Vagina (tissue), 2 donors: ENCODE data around the gene RBBP8NL. TPM values are rescaled to one million over a fixed set of nuclear protein-coding genes. Genes with fewer than 3 reads are reported as not detected.

Source experiments
- DNase-seq, 2 donors: peaks; one replicate each; pipeline ENCODE4 v3.0.0-alpha.2; 2017; ENCODE audit errors: extremely low spot score in 2 of 2
- H3K27ac ChIP-seq: fragments of 200-600 bp; sonication (generic); one replicate; pipeline ENCODE4 v1.5.1; 2019
- H3K27me3 ChIP-seq: fragments of 200-600 bp; sonication (generic); one replicate; pipeline ENCODE4 v1.5.1; 2019
- H3K36me3 ChIP-seq, 2 donors: fragments of 200-600 bp; sonication (generic); one replicate each; pipeline ENCODE4 v1.5.1; 2017 to 2019
- H3K4me1 ChIP-seq: fragments of 200-600 bp; sonication (generic); one replicate; pipeline ENCODE4 v1.5.1; 2019
- H3K4me3 ChIP-seq, 2 donors: fragments of 200-600 bp; sonication (generic); 1 replicate in 1 of 2; 2 replicates in 1 of 2; pipeline ENCODE4 v1.5.1; 2016 to 2019
- H3K9me3 ChIP-seq: fragments of 200-600 bp; sonication (generic); one replicate; pipeline ENCODE4 v1.5.1; 2019
- POLR2A ChIP-seq, 2 donors: fragments of 450-650 bp; IDR thresholded peaks; one replicate each; pipeline ENCODE4 v1.6.1; 2017; ENCODE audit warnings: antibody characterized with exemption in 2 of 2, mild to moderate bottlenecking in 2 of 2, moderate library complexity in 2 of 2
- POLR2AphosphoS5 ChIP-seq, 2 donors: sonication (generic); formaldehyde crosslinking; IDR thresholded peaks; one replicate each; pipeline ENCODE4 v1.9.0; 2017; ENCODE audit warnings: antibody characterized with exemption in 2 of 2, mild to moderate bottlenecking in 2 of 2, low read depth in 1 of 2; ENCODE audit not compliant: insufficient read depth in 1 of 2
- intact Hi-C: fragments of 100-400 bp; cut with DNase I; formaldehyde crosslinking; loops from one replicate; pipeline ENCODE4 v1.15.1; 2023
- total RNA-seq: library from RNA; depleted of rRNA; stranded (reverse); fragments of >200 nt; gene quantifications from one replicate; pipeline ENCODE4 v1.2.3, GENCODE V29; 2016
- TF ChIP-seq, protein P1 (sequence below), 3 experiments: fragments of 450-650 bp in 2 of 3; fragments of 200-600 bp in 1 of 3; sonication (generic) in 1 of 3; IDR thresholded peaks; one replicate each; pipeline ENCODE4 v1.5.1; 2017 to 2019; ENCODE audit warnings: antibody characterized with exemption in 3 of 3, mild to moderate bottlenecking in 2 of 3, moderate library complexity in 2 of 3

Gene RBBP8NL
- total RNA-seq, 1 donor from 2014 or later: 1.7 TPM

DNA sequence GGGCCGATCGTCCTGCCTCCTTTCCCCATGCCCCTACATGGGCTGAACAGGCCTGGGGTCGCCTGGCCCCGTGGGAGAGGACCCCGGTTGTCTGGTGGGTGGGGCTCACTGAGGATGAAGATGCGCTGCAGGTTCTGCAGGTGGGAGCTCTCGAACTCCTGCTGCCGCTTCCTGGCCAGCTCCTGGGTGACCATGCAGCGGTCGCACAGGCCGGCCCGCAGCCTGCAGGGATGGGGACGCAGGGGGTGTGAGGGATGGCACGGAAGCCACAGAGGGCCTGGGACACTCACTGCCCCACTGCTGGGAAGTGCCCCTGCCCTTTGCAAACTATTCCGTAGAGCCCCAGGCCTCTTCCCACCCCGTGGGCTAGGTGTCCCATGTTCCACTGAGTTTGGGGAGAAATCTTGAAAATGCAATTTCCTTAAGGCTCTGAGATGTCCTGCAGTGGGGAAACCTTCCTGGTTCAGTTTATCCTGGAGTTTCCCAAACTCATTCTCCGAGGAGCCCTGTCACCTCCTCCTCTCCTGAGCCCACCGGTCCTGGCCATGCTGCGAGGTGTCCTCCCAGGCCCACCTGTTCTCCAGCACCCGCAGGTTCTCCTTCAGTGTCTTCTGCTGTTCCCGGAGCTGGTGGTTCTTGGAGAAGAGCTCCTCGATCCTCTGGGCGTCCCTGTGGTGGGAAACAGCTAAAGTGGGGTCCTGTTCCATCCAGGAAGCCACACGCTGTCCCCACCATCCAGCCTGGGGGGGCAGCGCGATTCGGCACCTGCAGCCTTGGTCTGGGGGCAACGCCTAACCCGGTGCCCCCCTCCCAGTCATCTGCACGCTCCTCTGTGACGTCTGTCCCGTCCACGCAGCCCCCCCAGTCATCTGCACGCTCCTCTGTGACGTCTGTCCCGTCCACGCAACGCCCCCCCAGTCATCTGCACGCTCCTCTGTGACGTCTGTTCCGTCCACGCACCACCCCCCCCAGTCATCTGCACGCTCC, 10.4 kb downstream of the RBBP8NL start:
- intact Hi-C loops: loop anchor here (10.0 kb wide), 1 partner anchor 398 kb away; the partner anchor contains the start of gene COL9A3
- Histone ChIP-seq H3K27me3 (no peaks in the 10 kb centered on the region), H3K4me3 (no peak overlapping the region), H3K9me3 (no peaks in the 10 kb centered on the region), H3K27ac (no peak overlapping the region), H3K36me3 (no peaks in the 10 kb centered on the region), H3K4me1 (no peaks in the 10 kb centered on the region)
- no peak for DNase-seq
- TF ChIP-seq POLR2A (IDR thresholded peaks at IDR 0.05) (no peak), POLR2AphosphoS5 (IDR thresholded peaks at IDR 0.05; ENCODE audit: insufficient read depth in 1 of 2, low read depth in 1 of 2) (no peak)
- TF ChIP-seq, protein P1, sequence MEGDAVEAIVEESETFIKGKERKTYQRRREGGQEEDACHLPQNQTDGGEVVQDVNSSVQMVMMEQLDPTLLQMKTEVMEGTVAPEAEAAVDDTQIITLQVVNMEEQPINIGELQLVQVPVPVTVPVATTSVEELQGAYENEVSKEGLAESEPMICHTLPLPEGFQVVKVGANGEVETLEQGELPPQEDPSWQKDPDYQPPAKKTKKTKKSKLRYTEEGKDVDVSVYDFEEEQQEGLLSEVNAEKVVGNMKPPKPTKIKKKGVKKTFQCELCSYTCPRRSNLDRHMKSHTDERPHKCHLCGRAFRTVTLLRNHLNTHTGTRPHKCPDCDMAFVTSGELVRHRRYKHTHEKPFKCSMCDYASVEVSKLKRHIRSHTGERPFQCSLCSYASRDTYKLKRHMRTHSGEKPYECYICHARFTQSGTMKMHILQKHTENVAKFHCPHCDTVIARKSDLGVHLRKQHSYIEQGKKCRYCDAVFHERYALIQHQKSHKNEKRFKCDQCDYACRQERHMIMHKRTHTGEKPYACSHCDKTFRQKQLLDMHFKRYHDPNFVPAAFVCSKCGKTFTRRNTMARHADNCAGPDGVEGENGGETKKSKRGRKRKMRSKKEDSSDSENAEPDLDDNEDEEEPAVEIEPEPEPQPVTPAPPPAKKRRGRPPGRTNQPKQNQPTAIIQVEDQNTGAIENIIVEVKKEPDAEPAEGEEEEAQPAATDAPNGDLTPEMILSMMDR (IDR thresholded peaks at IDR 0.05): no peak

DNA sequence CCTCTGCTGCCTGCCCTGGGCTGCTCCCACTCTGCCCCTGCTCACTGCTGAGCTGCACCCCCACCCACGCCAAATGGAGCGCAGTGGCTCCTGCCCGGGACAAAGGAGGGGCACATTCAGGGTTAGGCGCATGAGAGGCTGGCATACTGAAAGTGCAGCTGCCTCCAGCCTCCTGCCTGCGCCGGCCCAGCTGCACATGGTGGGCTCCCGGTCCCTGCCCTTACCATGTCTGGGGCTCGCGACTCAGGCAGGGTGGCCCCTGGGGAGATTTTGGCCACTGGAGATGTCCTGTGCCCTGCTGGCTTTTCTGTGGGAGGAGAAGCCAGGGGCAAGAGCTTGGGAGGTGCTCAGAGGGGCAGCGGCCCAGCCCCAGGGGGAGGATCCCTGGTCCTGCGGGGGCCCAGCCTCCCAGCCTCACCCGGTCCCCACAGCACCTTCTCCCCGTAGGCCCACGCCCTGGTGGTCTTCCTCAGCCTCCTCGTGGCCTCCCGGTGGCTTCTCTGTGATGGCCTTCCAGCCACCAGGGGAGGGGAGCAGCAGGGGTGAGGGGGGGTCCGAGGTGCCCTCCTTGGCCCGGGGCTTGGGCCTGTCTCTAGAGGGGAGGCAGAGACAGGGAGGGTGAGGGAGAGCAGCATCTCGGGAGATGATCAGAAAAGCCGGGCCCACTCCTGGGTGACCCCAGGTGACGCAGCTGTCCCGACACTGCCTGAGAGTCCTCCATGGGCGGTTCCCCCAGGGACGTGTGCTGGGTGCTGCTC, 11.8 kb downstream of the RBBP8NL start:
- Histone ChIP-seq H3K4me3 (no peak overlapping the region), H3K36me3 (no peaks in the 10 kb centered on the region), H3K9me3 (no peaks in the 10 kb centered on the region), H3K27me3 (no peaks in the 10 kb centered on the region), H3K27ac (no peak overlapping the region), H3K4me1 (peaks cover 2% of the 10 kb centered on the region)
- intact Hi-C loops: loop anchor here (10.0 kb wide), 1 partner anchor 399 kb away; the partner anchor contains the start of gene COL9A3
- no peak for DNase-seq
- TF ChIP-seq POLR2A (IDR thresholded peaks at IDR 0.05) (no peak), POLR2AphosphoS5 (IDR thresholded peaks at IDR 0.05; ENCODE audit: insufficient read depth in 1 of 2, low read depth in 1 of 2) (no peak)
- TF ChIP-seq, protein P1 (IDR thresholded peaks at IDR 0.05): no peak

DNA sequence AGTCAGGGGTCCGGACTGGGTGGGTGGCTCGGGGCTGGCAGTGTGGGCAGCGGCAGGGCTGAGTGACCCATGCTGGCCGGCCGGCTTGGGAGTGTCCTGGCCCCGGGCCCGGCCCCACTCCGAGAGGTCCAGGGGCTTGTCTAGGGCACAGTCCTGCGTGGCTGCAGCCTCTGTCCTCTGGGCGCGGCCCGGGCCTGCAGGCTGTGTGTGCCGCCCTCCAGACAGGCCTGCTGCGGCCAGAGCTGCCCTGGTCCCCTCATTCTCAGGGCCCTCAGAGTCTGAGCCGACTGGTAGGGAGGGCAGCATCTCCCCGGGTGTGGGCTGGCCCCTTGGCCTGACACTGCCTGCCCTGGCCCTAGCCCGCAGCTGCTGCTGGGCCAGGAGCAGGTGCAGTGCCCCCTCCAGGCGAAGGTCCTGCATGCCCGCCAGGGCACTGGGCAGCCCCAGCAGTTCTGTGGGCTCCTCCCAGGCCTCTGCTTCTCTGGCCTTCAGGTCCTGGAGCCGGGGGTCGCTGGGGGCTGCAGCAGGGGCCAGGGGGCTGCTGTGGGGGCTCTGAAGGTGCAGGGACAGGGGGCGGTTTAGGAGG, 13.3 kb downstream of the RBBP8NL start:
- TF ChIP-seq POLR2A (IDR thresholded peaks at IDR 0.05): no peak
- TF ChIP-seq, protein P1 (IDR thresholded peaks at IDR 0.05): no peak
- TF ChIP-seq POLR2AphosphoS5 (IDR thresholded peaks at IDR 0.05; ENCODE audit: insufficient read depth in 1 of 2, low read depth in 1 of 2): no peak
- Histone ChIP-seq H3K27ac (no peak overlapping the region), H3K9me3 (no peaks in the 10 kb centered on the region), H3K4me1 (peaks cover 10% of the 10 kb centered on the region), H3K4me3 (no peak overlapping the region), H3K36me3 (no peaks in the 10 kb centered on the region), H3K27me3 (no peaks in the 10 kb centered on the region)
- intact Hi-C loops: loop anchor here (10.0 kb wide), 1 partner anchor 401 kb away; the partner anchor contains the start of gene COL9A3
- DNase-seq: no peak

DNA sequence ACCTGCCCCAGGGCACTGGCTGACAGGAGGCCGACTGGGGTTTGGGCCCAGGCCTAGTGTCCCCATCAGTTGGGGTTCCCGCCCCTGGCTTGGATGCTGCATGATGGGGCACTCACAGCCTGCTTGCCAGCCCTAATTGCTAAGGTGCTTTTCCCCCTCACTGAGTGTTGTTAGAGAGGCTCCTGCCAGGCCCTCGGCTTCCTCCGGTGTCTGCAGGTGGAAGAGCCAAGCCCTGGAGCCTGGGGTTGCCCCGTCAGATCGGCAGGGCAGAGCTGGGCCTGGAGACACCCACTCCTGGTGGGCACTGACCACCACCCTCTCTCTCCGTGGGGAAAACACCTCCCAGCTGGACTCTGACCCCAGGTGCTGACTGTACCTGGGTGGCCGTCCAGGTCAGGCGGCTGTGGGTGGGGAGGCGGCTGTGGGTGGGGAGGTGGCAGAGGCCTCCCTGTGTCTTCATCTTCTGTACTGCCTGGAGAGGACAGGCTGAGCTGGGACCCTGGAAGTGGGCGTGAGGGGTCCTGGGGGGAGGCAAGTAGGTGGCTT, 14.2 kb downstream of the RBBP8NL start:
- Histone ChIP-seq H3K4me1 (peaks cover 10% of the 10 kb centered on the region), H3K36me3 (no peaks in the 10 kb centered on the region), H3K27me3 (no peaks in the 10 kb centered on the region), H3K27ac (no peak overlapping the region), H3K9me3 (no peaks in the 10 kb centered on the region), H3K4me3 (no peak overlapping the region)
- DNase-seq: no peak
- TF ChIP-seq, protein P1 (IDR thresholded peaks at IDR 0.05): no peak
- TF ChIP-seq POLR2A (IDR thresholded peaks at IDR 0.05): no peak
- no peak for TF ChIP-seq POLR2AphosphoS5 (IDR thresholded peaks at IDR 0.05; ENCODE audit: insufficient read depth in 1 of 2, low read depth in 1 of 2)
- intact Hi-C loops: loop anchor here (10.0 kb wide), 1 partner anchor 402 kb away; the partner anchor contains the start of gene COL9A3
